ENCODE data around the gene RANBP9. TPM values are rescaled to one million over a fixed set of nuclear protein-coding genes. Genes with fewer than 3 reads are reported as not detected.
A peak's percentile ranks its signal among the peaks of the same experiment; 100 is the strongest.

RANBP9 gene
- total and polyA plus RNA-seq, 2 of the 13 experiments (the other 11 are each of a cell fraction or from before 2014, with no cell fraction given): 26.6 to 30.6 TPM

DNA sequence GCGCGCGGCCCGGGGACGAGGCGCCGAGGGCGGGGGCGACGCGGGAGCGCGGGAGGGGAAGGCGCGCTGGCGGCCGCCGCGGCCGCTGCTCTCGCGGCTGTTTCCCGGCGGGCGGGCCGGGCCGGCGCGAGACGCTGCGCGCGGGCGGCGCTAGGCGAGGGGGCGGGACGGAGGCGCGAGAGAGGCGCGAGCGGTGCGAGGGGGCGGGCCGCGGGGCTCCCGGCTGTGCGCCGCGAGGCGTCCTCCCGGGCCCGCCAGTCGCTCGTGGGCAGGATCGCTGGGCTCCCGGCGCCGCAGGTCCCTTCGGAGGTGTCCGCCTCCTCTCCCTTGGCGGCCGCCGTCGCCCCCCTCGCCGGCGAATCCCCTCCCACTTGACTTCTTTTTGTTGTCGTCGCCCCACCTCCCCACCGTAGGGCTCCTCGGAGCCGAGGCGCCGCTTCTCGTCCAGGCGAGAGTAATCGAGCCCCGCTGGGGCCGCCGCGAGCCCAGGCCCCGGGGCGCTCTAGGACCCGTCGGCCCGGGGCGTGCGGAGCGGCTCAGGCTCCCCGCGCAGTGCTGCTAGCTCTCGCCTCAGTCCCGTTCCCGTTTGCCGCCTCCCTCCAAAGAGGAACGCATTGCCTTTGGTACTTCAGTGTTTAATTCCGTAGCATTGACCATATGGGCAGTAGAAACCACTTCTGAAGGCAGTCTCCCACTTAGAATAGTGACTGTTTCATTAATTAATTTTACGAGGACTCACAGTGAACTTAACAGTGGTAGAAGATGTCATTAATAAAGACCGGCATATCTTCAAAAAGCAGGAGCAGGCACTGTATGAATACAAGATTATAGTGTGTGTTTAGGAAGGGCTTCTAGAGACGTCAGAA lies at the start of gene RANBP9 (continued):
- TF ChIP-seq FOXJ3 (CRISPR knock-in tag; IDR thresholded peaks at IDR 0.05; ENCODE audit: borderline replicate concordance) (no peak), KLF16 (CRISPR knock-in tag; IDR thresholded peaks at IDR 0.05) (peak; percentile 23 to 92; a peak in 1 of 4 replicates), YEATS4 (CRISPR knock-in tag; IDR thresholded peaks at IDR 0.05; ENCODE audit: borderline replicate concordance) (peak; percentile 80), ZNF605 (CRISPR knock-in tag; IDR thresholded peaks at IDR 0.05) (peak; percentile 75; the same call in 1 of the 2 replicates), ZNF678 (CRISPR knock-in tag; IDR thresholded peaks at IDR 0.05) (peak; percentile 70; the same call in 1 of the 2 replicates), REST (IDR thresholded peaks at IDR 0.05; ENCODE audit: borderline replicate concordance in 1 of 2, low read depth in 1 of 2, low read length in 2 of 2) (peak in 1 of 2 experiments; percentile 25; a peak in 1 of 4 replicates), ZNF510 (CRISPR knock-in tag; IDR thresholded peaks at IDR 0.05; ENCODE audit: low read depth) (peak; percentile 86; the same call in 1 of the 2 replicates), GRHL1 (CRISPR knock-in tag; conservative IDR thresholded peaks at IDR 0.05) (no peak), NR2C2 (CRISPR knock-in tag; IDR thresholded peaks at IDR 0.05; ENCODE audit: borderline replicate concordance) (peak; percentile 71), ZNF713 (CRISPR knock-in tag; IDR thresholded peaks at IDR 0.05) (no peak), NKX3-1 (CRISPR knock-in tag; IDR thresholded peaks at IDR 0.05) (peak; percentile 82)
- TF ChIP-seq, protein P1, sequence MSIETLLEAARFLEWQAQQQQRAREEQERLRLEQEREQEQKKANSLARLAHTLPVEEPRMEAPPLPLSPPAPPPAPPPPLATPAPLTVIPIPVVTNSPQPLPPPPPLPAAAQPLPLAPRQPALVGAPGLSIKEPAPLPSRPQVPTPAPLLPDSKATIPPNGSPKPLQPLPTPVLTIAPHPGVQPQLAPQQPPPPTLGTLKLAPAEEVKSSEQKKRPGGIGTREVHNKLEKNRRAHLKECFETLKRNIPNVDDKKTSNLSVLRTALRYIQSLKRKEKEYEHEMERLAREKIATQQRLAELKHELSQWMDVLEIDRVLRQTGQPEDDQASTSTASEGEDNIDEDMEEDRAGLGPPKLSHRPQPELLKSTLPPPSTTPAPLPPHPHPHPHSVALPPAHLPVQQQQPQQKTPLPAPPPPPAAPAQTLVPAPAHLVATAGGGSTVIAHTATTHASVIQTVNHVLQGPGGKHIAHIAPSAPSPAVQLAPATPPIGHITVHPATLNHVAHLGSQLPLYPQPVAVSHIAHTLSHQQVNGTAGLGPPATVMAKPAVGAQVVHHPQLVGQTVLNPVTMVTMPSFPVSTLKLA (IDR thresholded peaks at IDR 0.05): peak; percentile 29; the same call in 1 of the 2 replicates
- TF ChIP-seq, protein P2, sequence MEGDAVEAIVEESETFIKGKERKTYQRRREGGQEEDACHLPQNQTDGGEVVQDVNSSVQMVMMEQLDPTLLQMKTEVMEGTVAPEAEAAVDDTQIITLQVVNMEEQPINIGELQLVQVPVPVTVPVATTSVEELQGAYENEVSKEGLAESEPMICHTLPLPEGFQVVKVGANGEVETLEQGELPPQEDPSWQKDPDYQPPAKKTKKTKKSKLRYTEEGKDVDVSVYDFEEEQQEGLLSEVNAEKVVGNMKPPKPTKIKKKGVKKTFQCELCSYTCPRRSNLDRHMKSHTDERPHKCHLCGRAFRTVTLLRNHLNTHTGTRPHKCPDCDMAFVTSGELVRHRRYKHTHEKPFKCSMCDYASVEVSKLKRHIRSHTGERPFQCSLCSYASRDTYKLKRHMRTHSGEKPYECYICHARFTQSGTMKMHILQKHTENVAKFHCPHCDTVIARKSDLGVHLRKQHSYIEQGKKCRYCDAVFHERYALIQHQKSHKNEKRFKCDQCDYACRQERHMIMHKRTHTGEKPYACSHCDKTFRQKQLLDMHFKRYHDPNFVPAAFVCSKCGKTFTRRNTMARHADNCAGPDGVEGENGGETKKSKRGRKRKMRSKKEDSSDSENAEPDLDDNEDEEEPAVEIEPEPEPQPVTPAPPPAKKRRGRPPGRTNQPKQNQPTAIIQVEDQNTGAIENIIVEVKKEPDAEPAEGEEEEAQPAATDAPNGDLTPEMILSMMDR (CRISPR knock-in tag; IDR thresholded peaks at IDR 0.05): peak; percentile 34; the same call in 1 of the 2 replicates
- TF ChIP-seq, protein P3, sequence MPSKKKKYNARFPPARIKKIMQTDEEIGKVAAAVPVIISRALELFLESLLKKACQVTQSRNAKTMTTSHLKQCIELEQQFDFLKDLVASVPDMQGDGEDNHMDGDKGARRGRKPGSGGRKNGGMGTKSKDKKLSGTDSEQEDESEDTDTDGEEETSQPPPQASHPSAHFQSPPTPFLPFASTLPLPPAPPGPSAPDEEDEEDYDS (CRISPR knock-in tag; IDR thresholded peaks at IDR 0.05): 0 out of 2 replicates have a peak, but pooled peaks have one; percentile 39
- TF ChIP-seq, protein P4, sequence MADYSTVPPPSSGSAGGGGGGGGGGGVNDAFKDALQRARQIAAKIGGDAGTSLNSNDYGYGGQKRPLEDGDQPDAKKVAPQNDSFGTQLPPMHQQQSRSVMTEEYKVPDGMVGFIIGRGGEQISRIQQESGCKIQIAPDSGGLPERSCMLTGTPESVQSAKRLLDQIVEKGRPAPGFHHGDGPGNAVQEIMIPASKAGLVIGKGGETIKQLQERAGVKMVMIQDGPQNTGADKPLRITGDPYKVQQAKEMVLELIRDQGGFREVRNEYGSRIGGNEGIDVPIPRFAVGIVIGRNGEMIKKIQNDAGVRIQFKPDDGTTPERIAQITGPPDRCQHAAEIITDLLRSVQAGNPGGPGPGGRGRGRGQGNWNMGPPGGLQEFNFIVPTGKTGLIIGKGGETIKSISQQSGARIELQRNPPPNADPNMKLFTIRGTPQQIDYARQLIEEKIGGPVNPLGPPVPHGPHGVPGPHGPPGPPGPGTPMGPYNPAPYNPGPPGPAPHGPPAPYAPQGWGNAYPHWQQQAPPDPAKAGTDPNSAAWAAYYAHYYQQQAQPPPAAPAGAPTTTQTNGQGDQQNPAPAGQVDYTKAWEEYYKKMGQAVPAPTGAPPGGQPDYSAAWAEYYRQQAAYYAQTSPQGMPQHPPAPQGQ (CRISPR knock-in tag; IDR thresholded peaks at IDR 0.05; ENCODE audit: borderline replicate concordance): no peak
